ENCODE data around the gene HYAL4.

DNA sequence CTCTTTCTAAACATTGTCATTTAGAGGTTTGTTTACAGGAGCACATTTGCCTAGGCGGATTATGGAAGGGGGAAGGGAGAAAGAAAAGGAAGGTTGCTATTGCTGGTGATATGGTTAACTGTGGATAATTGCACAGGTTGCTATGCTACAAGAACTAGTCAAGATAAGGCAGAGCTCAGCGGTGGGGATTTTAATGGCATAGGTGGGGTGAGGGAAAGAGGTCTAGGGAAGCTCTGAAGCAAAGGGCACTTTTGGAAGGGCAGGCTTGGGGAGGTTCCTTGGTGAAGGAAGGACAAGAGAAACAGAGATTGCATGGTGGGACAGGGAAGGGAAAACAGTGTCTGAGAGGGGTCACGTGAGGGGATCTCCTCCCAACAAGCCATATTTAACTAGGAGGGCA is 19.5 kb downstream of the HYAL4 start:
- TF ChIP-seq, protein P1, sequence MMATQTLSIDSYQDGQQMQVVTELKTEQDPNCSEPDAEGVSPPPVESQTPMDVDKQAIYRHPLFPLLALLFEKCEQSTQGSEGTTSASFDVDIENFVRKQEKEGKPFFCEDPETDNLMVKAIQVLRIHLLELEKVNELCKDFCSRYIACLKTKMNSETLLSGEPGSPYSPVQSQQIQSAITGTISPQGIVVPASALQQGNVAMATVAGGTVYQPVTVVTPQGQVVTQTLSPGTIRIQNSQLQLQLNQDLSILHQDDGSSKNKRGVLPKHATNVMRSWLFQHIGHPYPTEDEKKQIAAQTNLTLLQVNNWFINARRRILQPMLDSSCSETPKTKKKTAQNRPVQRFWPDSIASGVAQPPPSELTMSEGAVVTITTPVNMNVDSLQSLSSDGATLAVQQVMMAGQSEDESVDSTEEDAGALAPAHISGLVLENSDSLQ (IDR thresholded peaks at IDR 0.05) = no peak
- TF ChIP-seq ARNT (IDR thresholded peaks at IDR 0.05) = no peak
- no peak for TF ChIP-seq SP1 (IDR thresholded peaks at IDR 0.05)
- no peak for TF ChIP-seq ELF4 (IDR thresholded peaks at IDR 0.05)
- TF ChIP-seq FOXM1 (IDR thresholded peaks at IDR 0.05; ENCODE audit: borderline replicate concordance) = no peak
- TF ChIP-seq HDGF (IDR thresholded peaks at IDR 0.05; ENCODE audit: borderline replicate concordance) = no peak
- TF ChIP-seq SUZ12 (IDR thresholded peaks at IDR 0.05) = no peak
- TF ChIP-seq FOXK2 (IDR thresholded peaks at IDR 0.05) = no peak
- no peak for TF ChIP-seq CTBP1 (IDR thresholded peaks at IDR 0.05; ENCODE audit: borderline replicate concordance)
- TF ChIP-seq TARDBP (IDR thresholded peaks at IDR 0.05) = no peak
- TF ChIP-seq FOXA1 (IDR thresholded peaks at IDR 0.05) = no peak
- TF ChIP-seq BHLHE40 (IDR thresholded peaks at IDR 0.05; ENCODE audit: borderline replicate concordance) = no peak

Data from HEK293T (cell line).